ENCODE data around the gene PIANP.

PIANP gene

DNA sequence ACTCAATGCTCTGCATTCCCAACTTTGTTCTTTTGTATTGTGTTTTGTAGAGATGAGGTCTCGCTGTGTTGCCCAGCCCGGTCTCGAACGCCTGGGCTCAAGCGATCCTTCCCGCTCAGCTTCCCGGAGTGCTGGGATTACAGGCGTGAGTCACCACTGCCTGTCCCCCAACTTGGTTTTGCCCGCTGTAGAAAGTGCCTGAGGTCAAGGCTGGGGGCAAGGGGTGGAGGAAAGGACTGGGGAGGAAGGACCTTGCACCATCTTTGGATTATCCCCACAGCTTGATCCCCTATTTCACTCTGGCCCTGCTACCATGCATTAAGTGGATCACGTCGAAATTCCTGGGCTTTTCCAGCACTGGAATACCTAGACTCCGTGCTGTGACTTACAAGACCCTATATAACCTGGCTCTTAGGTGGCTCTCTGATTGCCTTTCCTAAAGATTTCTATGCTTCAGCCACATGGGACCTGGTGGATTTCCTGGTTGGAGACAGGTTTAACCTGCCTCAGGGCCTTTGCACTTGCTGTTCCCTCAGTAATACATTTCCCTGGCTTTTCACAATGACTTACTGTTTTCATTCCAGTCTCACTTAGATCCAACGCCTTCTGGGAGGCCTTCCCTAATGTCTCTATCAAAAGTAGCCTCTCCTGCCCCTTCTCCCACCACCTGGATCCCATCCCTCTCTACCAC, 608 bp upstream of the PIANP start:
- no peak for DNase-seq

DNA sequence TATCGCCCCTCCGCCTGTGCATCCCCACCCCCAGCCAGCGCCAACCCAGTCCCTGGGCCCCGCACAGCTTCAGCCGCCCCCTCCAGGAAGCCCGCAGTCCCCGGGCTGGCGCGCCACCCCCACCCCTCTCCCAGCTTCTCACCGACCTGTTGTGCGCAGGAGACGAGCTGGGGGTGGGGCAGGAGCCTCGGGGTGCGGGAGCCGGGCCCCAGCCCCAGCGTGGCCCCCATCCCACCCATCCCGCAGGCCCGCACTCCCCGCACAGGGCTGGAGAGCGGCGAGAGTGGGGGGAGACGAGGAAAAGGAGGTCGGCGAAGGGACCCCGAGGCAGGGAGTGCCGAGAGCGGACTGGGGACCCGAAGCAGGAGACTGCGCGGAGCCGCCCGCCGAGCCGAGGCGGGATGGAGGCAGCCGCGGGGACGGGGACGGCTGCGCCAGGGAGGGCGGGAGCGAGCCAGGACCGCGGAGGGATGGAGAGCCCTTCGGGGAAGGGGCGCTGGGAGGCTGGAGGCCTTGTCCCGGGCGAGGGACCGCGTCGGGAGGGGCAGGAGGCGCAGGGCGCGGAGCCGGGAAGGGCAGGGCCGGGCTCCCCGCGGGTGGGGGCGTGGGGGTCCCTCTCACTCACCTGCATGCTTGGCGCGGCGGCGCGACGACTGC, 498 bp downstream of the PIANP start:
- DNase-seq = peak in 3 of 6 experiments; percentile 25 to 44 (median 35)

DNA sequence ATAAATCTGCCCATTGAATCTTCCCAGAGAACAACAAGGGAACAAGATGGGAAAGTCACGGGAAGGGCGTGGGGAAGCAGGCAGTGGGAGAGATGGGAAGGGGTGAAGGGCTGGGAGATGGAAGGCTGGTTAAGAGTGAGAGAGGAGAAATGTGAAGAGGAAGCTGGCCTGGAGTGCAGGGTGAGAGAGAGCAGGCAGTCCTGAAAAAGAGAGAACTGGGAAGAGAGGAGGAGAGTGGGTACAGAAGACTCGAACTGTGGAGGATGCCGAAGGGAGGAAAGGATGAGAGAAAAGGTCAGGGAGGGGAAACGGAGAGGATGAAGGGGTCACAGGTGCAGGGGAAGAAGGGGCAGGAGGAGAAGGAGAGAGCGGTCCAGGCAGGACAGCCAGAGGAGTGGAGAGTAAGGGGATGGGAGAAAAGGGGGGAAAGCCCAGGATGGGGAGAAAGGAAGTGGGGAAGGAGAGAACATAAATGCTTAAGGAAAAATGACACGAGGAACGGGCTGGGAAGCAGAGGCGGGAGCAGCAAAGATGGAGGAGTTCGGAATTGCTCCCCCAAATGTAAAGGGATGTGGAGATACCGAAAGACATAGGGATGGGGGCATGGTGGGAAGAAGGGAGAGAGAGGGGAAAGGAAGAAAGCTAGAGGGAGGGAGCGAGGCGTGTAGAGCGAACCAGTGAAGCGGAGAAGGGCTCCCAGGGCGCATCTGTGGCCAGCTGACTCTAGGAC, 1.2 kb downstream of the PIANP start:
- DNase-seq = no peak

DNA sequence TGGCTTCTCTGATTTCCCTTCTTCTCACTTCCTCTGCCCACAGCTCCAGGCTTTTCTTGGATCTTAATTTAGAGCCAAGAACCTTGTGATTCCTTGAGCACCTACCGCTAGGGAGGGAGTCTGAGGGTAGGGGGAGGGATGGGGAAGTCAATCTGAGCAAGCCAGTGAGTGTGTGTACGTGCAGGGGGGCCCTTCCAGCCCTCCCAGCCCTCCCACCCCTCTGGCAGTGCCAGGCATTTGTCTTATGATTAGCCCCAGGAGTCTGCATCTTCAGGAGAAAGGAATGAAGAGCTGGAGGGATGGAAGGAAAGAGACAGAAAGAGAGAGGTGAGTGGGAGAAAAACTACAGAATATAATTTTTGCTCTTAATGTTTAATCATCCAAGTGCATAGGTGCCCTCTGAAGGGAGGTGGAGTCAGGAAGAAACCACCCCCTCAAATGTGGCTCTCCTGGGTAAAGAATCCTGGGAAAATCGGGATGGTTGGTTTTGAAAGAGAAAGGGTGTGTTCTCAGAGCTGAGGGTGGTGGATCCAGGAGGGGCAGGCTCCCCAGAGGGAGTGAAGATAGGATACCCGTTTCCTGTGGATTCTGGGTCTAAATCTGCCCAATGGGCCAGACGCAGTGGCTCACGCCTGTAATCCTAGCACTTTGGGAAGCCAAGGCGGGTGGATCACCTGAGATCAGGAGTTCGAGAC, 2.1 kb downstream of the PIANP start:
- no peak for DNase-seq

DNA sequence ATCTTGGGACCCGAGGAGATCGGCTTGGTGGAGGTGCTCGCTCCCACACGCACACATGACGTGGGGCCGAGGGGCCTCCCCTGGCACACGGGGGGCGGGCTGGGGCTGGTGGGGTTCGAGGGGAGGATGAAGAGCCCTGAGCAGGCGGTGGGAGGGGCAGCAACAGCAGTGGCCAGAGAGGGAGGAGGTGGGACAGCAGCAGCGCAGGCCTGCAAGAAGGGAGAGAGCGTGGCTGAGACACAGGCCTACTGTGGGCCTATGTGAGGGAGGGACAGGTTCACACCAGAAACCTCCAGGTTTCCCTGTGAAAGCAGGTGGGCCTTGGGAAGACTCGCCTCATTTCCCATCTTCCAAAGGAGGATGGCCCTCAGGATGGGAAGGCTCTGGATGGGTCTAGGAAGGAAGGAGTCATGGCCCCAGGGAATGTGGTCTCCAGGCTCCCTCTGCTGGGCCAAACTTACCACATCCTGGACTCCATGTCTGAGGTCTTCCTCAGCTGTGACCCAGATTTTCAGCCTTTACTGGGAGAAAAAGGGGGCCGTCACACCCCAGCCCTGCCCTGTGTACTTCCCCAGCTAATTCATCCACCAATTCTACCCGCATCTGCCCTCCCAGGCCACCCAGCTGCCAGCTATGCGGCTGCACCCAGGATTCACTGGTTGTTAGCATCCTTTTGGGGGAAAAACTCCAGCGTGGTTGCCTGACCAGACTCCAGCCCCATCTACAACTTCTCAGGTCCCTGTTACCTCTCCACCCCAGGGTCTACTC, 2.8 kb downstream of the PIANP start:
- DNase-seq = peak in 1 of 6 experiments; percentile 16

DNA sequence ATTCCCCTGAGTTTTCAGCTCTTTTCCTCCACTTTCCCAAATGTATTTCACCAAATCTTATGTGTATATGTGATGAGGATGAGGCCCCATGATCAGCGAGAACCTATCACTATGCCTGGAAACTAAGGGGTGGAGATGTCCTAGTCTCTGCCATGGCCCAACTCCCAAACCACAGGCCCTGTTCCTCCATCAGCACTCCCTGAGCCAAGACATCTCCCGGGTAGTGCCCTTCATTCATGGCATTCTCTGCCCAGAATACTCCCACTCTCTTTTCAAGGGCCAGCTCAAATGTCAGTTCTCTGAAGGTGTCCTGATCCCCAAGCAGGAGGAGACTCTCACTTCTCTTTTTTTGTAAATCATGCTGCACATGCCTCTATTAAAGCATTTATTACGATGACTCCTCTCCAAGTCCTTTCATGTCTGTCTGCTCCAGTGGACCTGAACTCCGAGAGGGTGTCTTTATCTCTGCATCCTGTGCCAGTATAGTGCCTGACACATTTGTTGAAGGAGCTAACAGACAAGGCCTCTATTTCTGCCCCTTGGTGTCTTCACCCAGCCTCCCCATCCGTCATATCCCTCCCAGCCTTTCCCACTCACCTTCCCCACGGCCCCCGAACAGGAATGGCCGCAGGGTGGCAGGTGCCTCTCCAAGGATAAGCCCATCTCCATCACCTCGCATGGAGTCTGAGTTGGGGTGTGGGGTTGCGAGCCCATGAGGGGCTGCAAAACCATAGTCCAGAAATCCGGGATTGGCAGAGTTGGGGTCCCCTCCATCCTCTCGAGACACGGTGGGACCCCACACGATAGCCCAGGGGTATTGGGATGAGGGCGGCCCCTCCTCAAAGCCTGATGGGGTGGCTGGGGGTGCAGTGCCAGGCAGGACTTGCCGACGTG, 3.7 kb downstream of the PIANP start:
- no peak for DNase-seq

DNA sequence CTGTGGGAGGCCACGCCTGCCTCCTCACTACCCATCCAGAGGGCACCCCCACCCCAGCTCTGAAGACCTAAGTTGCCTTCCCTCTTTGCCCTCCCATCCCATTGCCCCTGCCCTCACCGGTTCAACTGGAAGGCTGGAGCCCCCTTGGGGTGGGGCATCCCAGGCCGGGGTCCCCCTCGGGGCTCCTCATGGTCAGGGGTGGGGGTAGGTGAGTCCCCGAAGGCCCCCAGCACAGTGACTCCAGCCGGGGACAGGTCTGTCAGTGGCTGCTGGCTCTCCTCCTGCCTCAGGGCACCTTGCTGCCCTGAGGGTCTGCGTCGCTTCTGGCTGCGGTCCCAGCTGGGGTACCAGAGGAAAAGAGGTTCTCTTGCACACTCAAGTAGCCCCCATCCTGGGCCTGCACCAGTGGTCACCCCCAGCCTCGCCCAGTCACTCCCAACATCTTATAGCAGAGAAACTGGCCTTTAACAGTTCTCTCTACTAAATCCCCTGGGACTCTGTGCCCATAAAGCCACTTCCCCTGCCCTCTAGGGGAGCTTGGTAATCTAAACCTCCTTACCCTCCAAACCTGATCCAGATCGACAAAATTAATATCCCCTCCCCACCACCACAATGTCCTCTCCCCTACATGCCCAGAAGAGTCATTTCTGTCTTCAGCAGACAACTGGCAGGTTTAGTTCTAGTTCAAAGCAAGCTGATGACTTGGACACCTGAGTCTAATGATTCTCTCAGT, 5.1 kb downstream of the PIANP start:
- no peak for DNase-seq

DNA sequence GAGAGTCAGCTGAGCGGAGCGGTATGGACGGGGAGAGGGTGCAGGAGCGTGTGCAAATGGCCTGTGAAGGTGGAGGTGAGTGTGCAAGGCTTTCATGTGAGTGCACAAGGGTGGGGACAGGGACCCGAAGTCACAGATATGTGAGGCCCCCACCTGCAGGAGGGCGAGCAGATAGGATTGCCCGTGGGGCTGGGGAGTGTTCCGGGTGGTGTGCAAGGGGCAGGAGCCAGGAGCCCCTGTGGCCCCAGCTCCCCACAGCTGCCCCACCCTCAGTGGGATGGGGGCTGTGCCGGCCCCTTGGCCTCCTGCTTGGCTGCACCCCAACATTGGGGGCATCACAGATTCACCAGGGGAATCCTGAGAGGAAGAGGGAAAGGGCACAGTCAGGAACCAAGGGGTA, 5.9 kb downstream of the PIANP start:
- no peak for DNase-seq

DNA sequence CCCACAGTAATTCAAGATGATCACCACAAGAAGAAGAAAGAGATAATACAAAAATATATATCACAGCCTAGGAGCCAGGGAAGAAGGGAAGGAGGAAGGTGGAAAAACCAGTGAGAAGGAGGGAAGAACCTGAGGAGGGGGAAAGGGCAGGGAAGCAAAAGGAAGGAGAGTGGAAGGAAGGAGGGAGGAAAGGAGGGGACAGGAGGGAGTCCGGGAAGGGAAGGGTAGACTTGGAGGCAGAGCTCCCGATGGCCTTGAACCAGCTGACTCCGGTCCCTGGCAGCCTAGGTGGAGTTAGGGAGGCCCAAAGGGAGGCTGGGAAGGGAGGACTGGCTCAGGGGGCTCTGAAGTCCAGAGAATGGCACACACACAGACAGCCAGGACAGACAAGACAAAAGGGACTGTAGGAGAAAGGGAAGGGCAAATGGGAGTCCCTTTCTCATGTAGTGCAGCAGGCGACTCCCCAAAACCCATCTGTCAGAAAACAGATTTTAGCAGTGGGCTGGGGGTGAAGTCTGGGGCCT, 6.7 kb downstream of the PIANP start:
- DNase-seq = no peak

DNA sequence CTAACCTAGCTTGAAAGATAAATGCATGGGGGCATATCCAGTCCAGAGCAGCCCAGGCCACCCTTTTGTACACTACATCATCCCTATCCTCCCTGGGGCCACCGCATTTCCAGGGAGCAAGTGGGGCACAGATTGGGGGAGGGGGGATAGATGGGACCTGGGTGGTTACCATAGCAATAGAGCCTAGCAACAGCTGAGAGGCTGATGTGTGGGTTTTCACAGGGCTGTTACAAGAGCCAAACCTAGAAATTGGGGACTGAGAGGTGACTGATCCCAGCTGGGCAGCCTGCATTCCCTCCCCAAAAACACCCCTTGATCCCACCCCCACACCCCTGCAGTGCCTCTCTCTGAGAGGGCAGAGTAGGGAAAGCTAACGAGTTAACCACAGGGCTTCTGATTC, 7.7 kb downstream of the PIANP start:
- DNase-seq = no peak

DNA sequence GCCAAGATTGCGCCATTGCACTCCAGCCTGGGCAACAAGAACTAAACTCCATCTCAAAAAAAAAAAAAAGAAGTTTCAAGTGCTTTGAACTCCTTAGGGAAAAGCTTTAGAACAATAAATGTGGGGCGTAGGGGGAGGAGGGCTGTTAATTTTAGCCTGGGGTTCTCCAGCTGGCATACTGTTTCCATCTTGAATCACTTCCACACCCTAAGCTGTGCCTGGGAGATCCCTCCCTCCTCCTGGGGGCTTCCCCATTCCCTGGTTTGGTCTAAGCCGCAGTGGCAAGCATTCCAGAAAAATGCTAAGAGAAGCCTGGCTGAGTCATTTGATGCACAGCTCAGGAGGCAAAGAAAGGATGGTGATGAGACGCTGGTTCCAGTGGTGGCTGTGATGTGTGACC, 9.1 kb downstream of the PIANP start:
- no peak for DNase-seq

DNA sequence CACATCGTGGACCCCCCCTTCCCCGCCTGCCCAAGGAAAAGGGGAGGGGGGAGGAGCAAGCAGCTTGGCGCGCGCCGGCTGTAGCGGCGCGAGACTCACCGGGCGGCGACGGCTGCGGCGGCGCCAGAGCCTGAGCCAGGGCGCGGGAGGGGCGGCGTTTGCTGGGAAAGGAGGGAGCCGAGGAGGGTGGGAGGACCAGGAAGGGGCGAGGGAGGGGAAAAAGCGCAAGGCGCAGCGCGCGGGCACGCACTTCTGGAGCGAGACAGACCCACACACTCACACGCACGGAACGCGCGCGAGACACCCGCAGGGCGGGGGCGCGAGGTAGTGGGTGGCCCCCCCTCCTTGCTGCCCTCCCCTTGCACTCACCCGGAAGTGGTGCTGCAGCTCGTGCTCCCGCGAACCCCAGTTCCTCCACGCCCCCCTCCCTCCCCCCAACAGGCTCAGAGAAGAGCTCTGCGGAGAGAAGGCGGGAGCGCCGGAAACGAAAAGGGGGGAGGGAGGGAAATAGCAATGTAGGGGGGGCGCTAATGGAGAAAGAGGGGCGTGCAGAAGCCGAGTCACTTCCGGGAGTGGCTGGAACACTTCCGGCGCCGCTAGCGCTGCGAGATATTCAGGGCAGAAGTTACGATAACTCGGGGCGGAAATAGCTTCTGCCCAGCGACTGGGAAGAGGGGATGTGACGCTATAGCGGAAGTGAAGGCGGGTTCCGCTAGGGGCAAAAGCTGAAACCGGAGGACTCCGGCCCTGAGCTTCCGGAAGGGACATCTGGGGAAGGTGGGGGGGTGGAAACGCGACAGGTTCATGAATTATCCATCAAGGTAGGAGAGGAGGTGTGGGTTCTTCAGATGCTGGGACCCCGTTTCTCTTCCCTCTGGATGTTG, 11.4 kb downstream of the PIANP start, which contains the start of gene ZNF384:
ZNF384 (minus strand) TSS at position 377 of the 884 bp plus-strand sequence. CDS start 9,855 bp downstream, outside the sequence.
- DNase-seq = peak; percentile 94 to 99 (median 98)

DNA sequence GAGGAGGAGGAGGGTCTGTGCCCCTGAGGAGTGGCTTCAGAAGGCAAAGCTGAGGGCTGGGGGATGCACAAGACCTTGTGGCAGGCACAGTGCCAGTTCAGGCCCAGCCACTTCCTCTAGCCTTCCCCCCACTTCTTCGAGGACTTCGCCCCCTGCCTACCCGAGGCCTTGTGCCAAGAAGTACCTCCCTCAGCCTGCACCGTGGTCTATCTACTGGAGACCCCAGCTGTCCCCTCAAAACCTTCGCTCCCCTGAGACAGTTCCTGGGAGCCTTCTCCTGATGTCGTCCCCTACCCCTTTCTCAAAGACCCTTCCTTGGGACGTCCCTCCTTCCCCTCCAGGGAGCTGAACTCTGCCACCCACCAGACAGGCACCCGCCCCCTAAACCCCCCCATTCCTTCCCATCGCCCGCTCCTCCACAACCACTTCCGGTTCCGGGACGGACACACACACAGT, 12.0 kb downstream of the PIANP start:
- peak in 3 of 6 experiments; percentile 34 to 50 (median 49) for DNase-seq

DNA sequence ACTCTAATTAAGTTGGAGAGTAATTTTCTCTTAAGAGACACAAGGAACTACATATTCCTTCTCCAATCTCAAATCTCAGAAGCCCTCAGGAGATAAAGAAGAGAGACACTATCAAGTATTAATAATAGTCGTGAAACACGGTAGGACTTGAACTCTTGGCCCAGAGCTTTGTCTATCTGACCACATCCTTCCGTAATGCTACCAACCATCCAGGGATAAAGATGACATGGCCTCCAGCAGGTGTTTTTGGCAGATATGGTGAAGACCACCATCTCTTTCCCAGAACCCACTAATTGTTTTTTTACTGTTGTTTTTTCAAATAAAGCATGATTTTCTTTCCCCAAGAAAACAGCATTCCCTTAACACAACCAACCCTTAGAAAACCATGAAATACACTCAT, 14.8 kb downstream of the PIANP start:
- DNase-seq = no peak

DNA sequence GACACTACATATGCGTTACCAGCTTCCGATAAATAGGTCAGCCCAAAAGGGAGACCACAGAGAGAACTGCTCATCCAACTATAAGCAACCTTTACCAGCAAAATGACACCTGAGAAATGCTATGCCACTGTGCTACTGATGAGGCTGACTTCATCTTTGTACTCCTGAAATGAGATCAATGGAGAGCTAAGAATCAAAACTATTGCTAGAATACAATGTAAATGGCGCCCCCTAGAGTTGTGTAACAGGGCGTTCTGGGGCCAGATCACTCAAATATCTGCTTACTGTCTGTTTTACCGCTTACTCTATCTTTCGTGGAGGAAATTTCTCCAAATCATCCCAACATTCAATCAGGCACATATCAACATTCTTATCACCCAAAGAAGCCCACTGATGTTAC, 16.0 kb downstream of the PIANP start:
- DNase-seq = peak in 5 of 6 experiments; percentile 21 to 66 (median 39)

DNA sequence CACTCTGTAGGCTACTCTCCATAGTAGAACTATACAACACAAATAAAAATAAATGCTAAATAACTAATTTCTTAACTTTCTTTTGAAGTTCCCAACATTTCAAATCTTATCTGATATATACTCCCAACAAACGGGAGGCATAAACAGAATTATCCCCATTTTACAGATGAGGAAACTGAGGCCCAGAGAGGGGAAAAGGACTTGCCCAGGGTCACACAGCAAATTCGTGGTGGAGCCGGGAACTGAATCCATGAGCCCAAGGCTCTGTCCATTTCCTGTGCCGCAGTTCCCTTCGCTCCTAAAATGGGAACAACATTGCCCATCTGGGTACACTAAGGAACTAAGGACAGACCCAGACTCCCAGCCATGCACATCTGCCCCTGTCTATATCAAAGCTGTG, 23.7 kb downstream of the PIANP start:
- no peak for DNase-seq

DNA sequence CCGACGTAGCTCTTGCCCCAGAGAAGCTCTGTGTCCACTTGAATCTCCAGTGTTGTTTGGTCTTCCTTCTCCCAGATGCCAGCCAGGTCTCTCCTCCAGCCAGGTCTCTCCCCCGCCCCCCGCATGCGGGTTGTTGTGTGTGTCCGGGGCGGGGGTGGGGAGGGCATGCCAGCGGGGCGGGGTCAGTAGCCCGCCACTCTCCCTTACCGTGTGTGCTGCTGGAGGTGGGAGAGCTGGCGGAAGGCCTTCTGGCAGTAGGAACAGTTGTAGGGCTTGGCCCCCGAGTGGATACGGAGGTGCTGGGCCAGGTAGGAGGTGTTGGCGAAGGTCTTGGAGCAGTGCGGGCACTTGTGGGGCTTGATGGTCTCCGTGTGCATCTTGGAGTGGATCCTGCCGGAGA, 28.5 kb downstream of the PIANP start:
- no peak for DNase-seq

DNA sequence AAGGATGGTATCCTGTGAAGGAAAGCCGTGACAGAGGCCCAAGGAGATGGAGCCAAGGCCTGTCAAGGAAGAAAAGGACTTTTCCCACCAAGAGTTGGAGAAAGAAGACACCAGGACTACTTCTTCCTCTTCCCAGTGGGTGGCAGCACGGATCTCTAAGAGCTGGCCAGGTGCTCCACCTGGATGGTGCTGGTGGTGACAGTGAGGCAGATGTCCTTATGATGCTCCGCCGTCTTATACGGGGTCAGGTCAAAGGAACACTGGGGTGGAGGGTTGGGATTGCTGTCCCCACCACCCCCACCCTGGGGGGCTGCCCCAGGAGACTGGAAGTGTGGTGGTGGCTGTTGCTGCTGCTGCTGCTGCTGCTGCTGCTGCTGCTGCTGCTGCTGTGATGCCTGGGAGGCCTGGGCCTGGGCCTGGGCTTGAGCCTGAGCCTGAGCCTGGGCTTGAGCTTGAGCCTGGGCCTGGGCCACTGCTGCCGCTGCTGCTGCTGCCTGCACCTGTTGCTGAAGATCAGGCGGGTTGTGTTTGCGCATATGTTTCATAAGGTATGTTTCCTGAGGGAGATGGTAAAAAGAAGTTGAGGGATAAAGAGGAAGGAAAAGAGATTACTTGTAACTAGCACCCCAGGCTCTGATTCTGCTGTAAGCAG, 32.9 kb downstream of the PIANP start:
- DNase-seq = no peak

DNA sequence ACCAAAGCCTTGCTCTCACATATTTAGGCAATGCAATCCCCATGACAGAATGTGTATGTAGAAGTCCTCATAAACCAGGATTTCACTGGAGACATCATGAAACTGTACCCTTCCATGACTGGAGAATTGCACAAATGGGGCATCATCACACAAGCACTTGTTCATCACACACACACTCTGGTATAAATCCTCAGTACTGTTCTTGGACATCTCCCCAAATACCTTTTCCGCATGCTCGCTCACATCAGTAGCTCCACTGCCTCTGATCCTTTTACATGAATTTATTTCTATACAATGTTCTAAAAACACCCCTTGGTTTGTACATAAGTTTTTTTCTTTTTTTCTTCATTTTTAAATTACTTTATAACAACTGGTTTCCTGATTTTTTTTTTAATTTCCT, 34.4 kb downstream of the PIANP start:
- DNase-seq = no peak
